Measurements from ENCODE around the gene RAE1.

GRCh38 chr20:57396984-57397692 is 46.1 kb downstream of the RAE1 start:
- TF ChIP-seq CTCF (conservative IDR thresholded peaks at IDR 0.05 in 1 of 2, IDR thresholded peaks at IDR 0.05 in 1 of 2; ENCODE audit: low read depth in 1 of 2, low read length in 2 of 2) (no peak), EZH2 (IDR thresholded peaks at IDR 0.05; ENCODE audit: low read length, missing control alignments) (no peak)

All from fibroblast of lung (primary cell).